TTC549 (cell line): ENCODE results near the gene HOXB8.

Experiments
- FAIRE-seq: peaks from 2 replicates; lab custom pipeline; 2012; peaks lifted over from hg19 to GRCh38; lab: Jason Lieb, UNC

HOXB8 gene

GRCh38 chr17:48615047-48615962 lies at the start of gene HOXB8:
TSS of gene HOXB8 (minus strand) at chr17:48615292. CDS start at chr17:48614704, 588 bp downstream.
- FAIRE-seq: no peak

- FAIRE-seq: no peak
These were observed 48.2 kb upstream of the HOXB8 start for GRCh38 chr17:48663134-48663924.

- no peak for FAIRE-seq
These were observed 40.8 kb upstream of the HOXB8 start for GRCh38 chr17:48655913-48656312.

- no peak for FAIRE-seq
These were observed 34.6 kb upstream of the HOXB8 start for GRCh38 chr17:48649741-48650140.

GRCh38 chr17:48647963-48648245 lies 32.8 kb upstream of the HOXB8 start:
- FAIRE-seq: no peak

- no peak for FAIRE-seq
These were observed 32.2 kb upstream of the HOXB8 start for GRCh38 chr17:48647103-48647962.

- no peak for FAIRE-seq
These were observed 31.4 kb upstream of the HOXB8 start for GRCh38 chr17:48646183-48647102.

GRCh38 chr17:48645639-48646182 lies 30.6 kb upstream of the HOXB8 start:
- FAIRE-seq: no peak

GRCh38 chr17:48644910-48645557 lies 29.9 kb upstream of the HOXB8 start:
- FAIRE-seq: no peak

GRCh38 chr17:48644159-48644558 lies 29.1 kb upstream of the HOXB8 start:
- no peak for FAIRE-seq

- no peak for FAIRE-seq
These were observed 28.6 kb upstream of the HOXB8 start for GRCh38 chr17:48643697-48644012.

GRCh38 chr17:48642843-48643696 lies 28.0 kb upstream of the HOXB8 start:
- no peak for FAIRE-seq

- FAIRE-seq: no peak
These were observed 27.2 kb upstream of the HOXB8 start for GRCh38 chr17:48642059-48642842.

- no peak for FAIRE-seq
These were observed 26.5 kb upstream of the HOXB8 start for GRCh38 chr17:48641541-48642058.

- FAIRE-seq: no peak
These were observed 25.7 kb upstream of the HOXB8 start for GRCh38 chr17:48640858-48641180.

- no peak for FAIRE-seq
These were observed 25.1 kb upstream of the HOXB8 start for GRCh38 chr17:48639982-48640857.

GRCh38 chr17:48639136-48639535 lies 24.0 kb upstream of the HOXB8 start:
- FAIRE-seq: no peak
